Endothelial cell of umbilical vein (primary cell): Measurements from ENCODE around the gene MED27.

ENCODE experiments used
- POLR2AphosphoS5 ChIP-seq: IDR thresholded peaks from 2 replicates; pipeline ENCODE4 v1.6.1; 2012; ENCODE audit warnings: low read depth, mild to moderate bottlenecking, control low read depth, low read length, moderate library complexity; ENCODE audit not compliant: insufficient read depth
- TF ChIP-seq, protein P1 (sequence below), 2 donors: IDR thresholded peaks; 1 replicate in 1 of 2; 2 replicates in 1 of 2; pipeline ENCODE4 v1.5.1; 2011; ENCODE audit warnings: low read length in 2 of 2, mild to moderate bottlenecking in 2 of 2, moderate library complexity in 2 of 2, control low read depth in 1 of 2, inconsistent platforms in 1 of 2, low read depth in 1 of 2; ENCODE audit not compliant: insufficient read depth in 1 of 2; ENCODE audit errors: extremely low read depth in 1 of 2

GRCh38 chr9:132114102-132114707, 34.5 kb upstream of the MED27 start:
- TF ChIP-seq POLR2AphosphoS5: no peak
- TF ChIP-seq, protein P1, sequence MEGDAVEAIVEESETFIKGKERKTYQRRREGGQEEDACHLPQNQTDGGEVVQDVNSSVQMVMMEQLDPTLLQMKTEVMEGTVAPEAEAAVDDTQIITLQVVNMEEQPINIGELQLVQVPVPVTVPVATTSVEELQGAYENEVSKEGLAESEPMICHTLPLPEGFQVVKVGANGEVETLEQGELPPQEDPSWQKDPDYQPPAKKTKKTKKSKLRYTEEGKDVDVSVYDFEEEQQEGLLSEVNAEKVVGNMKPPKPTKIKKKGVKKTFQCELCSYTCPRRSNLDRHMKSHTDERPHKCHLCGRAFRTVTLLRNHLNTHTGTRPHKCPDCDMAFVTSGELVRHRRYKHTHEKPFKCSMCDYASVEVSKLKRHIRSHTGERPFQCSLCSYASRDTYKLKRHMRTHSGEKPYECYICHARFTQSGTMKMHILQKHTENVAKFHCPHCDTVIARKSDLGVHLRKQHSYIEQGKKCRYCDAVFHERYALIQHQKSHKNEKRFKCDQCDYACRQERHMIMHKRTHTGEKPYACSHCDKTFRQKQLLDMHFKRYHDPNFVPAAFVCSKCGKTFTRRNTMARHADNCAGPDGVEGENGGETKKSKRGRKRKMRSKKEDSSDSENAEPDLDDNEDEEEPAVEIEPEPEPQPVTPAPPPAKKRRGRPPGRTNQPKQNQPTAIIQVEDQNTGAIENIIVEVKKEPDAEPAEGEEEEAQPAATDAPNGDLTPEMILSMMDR (IDR thresholded peaks at IDR 0.05; ENCODE audit: extremely low read depth in 1 of 2, insufficient read depth in 1 of 2, low read depth in 1 of 2, low read length in 2 of 2): no peak
